ENCODE measurements around the gene CYSTM1. TPM values are rescaled to one million over a fixed set of nuclear protein-coding genes. Genes with fewer than 3 reads are reported as not detected.

CYSTM1 gene
- total and polyA plus RNA-seq, 3 donors from 2014 or later = 33.5 to 115 (median 43.6) TPM

DNA sequence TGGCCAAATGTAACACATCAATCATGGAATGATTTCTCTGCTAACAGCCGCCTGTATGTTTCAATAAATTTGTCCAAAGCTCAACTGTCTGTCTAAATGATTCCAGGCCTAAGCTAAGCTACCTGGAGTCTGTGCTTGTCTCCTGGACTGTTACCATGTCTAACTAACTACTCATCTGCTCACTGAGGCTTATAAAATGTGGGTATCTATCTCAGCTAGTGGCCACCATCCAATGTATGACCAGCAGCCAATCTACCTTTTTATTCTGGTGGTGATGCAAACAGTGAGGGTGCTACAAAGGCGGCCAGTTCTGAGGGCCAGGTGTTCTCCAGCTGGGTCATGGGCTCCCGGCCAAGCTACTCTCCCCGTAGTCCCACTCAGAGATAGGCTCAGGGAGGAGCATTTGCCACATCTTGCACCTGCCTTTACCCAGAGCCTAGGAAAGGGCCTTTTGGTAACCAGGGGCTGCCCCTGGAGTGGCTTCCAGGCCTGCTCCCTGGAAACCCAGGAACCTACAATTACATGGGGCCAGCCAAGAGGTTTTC, 68.8 kb downstream of the CYSTM1 start:
- intact Hi-C loops (cut with DNase I; ENCODE audit: low total_unique reads) = loop anchor here (5.0 kb wide), 1 partner anchor 109 kb away; no protein-coding TSS in a partner anchor
- no peak overlapping the region for H3K27ac ChIP-seq
- WGBS, 2 donors = 63 to 77% methylated on average over 4 of the region's 4 CpGs
- H3K36me3 ChIP-seq (ENCODE audit: low read depth, missing control alignments) = no peaks in the 10 kb centered on the region
- TF ChIP-seq, protein P1, sequence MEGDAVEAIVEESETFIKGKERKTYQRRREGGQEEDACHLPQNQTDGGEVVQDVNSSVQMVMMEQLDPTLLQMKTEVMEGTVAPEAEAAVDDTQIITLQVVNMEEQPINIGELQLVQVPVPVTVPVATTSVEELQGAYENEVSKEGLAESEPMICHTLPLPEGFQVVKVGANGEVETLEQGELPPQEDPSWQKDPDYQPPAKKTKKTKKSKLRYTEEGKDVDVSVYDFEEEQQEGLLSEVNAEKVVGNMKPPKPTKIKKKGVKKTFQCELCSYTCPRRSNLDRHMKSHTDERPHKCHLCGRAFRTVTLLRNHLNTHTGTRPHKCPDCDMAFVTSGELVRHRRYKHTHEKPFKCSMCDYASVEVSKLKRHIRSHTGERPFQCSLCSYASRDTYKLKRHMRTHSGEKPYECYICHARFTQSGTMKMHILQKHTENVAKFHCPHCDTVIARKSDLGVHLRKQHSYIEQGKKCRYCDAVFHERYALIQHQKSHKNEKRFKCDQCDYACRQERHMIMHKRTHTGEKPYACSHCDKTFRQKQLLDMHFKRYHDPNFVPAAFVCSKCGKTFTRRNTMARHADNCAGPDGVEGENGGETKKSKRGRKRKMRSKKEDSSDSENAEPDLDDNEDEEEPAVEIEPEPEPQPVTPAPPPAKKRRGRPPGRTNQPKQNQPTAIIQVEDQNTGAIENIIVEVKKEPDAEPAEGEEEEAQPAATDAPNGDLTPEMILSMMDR (IDR thresholded peaks at IDR 0.05) = no peak
- no peak for TF ChIP-seq POLR2A (IDR thresholded peaks at IDR 0.05)
- H3K4me1 ChIP-seq = peaks cover 36% of the 10 kb centered on the region
- no peak overlapping the region for H3K4me3 ChIP-seq
- H3K9me3 ChIP-seq = no peaks in the 10 kb centered on the region
- no peak for DNase-seq
- no peaks in the 10 kb centered on the region for H3K27me3 ChIP-seq

DNA sequence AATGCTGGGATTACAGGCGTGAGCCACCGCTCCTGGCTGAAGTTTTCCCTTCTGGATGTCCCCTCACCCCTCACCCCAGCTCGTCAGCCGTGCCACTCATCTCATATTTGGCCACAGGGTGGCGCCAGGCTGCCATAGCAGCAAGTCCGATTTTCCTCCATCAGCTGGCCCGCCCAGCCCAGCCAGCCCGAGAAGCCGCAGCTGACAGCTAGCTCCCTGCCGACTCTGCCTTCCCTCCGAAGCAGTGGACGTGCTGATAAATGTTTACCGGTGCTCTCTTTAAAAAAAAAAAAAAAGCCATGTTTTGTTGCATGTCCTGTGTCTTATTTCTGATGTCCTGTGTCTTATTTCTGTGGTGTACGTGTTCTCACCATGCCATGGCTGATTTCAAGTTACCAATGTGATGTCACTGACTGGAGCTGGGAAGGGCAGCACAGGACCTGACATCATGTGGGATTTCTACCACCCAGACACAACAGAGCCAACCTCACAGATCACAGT, 69.6 kb downstream of the CYSTM1 start:
- no peaks in the 10 kb centered on the region for H3K27me3 ChIP-seq
- H3K9me3 ChIP-seq = no peaks in the 10 kb centered on the region
- H3K4me1 ChIP-seq = peaks cover 36% of the 10 kb centered on the region
- H3K36me3 ChIP-seq (ENCODE audit: low read depth, missing control alignments) = no peaks in the 10 kb centered on the region
- H3K4me3 ChIP-seq = no peak overlapping the region
- TF ChIP-seq, protein P1 (IDR thresholded peaks at IDR 0.05) = peak; percentile 90 to 94 (median 90)
- TF ChIP-seq POLR2A (IDR thresholded peaks at IDR 0.05) = no peak
- intact Hi-C loops (cut with DNase I; ENCODE audit: low total_unique reads) = loop anchor here (5.0 kb wide), 1 partner anchor 108 kb away; no protein-coding TSS in a partner anchor
- DNase-seq = peak; percentile 95
- 20 to 30% methylated on average over 14 of the region's 14 CpGs for WGBS, 2 donors
- H3K27ac ChIP-seq = no peak overlapping the region

DNA sequence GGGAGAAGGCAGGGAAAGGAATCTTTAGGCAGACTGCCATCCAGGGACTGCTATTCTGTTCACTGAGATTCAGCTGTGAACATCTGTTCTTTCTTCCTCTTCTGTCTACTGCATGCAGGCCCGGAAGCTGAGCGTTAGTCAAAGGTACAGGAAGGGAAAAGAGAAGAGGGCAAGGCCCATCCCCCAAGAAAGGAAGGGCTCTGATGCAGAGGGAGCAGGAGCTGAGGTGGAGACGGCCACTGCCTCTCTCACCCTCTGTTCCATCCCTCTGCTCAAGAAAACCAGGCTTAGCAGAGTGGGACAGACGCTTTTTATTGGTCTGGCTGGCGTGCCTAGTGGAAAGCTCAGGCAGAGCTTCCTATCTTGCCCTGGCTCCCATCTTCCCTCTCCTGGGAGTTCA, 70.4 kb downstream of the CYSTM1 start:
- intact Hi-C loops (cut with DNase I; ENCODE audit: low total_unique reads) = no loop called here
- 66 to 72% methylated on average over 5 of the region's 5 CpGs for WGBS, 2 donors
- DNase-seq = no peak
- no peaks in the 10 kb centered on the region for H3K27me3 ChIP-seq
- H3K4me1 ChIP-seq = peaks cover 36% of the 10 kb centered on the region
- H3K9me3 ChIP-seq = no peaks in the 10 kb centered on the region
- no peaks in the 10 kb centered on the region for H3K36me3 ChIP-seq (ENCODE audit: low read depth, missing control alignments)
- H3K4me3 ChIP-seq = no peak overlapping the region
- TF ChIP-seq, protein P1 (IDR thresholded peaks at IDR 0.05) = no peak
- TF ChIP-seq POLR2A (IDR thresholded peaks at IDR 0.05) = no peak
- H3K27ac ChIP-seq = peak overlapping the region; percentile 45 to 73

DNA sequence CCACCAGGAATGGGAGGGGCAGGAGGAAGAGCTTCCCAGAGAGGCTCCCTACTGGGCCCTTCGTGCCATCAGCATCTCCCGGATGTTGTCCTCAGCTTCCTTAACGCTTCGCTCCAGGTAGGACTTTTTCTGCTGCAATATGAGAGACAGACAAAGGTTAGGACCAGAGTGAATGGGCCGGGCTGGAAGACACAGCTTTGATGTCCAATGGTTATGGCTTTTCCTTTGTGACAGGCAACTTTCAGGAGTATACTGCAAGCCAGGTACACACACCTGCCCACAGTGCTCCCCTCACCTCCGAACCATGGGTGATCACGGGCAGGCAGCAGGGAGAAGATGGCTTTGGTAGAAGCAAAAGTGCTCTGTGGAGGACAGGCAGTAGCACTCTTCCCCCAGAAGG, 70.9 kb downstream of the CYSTM1 start:
- Histone ChIP-seq H3K4me1 (peaks cover 34% of the 10 kb centered on the region), H3K27ac (peak overlapping the region; percentile 45 to 73), H3K36me3 (ENCODE audit: low read depth, missing control alignments) (no peaks in the 10 kb centered on the region), H3K27me3 (no peaks in the 10 kb centered on the region), H3K4me3 (no peak overlapping the region), H3K9me3 (no peaks in the 10 kb centered on the region)
- no peak for DNase-seq
- intact Hi-C loops (cut with DNase I; ENCODE audit: low total_unique reads) = no loop called here
- TF ChIP-seq, protein P1 (IDR thresholded peaks at IDR 0.05) = no peak
- TF ChIP-seq POLR2A (IDR thresholded peaks at IDR 0.05) = no peak
- WGBS, 2 donors = 73 to 85% methylated on average over 7 of the region's 7 CpGs
